Muscle layer of colon (tissue), 2 donors: ENCODE data around the gene MT1HL1.

Experiments used
- H3K27ac ChIP-seq: one replicate; pipeline ENCODE4 v1.7.0; 2013; ENCODE audit warnings: low read depth, mild to moderate bottlenecking, low read length, moderate library complexity
- H3K27me3 ChIP-seq, 2 donors: one replicate each; pipeline ENCODE4 v1.7.0; 2013; ENCODE audit warnings: low read length in 2 of 2, mild to moderate bottlenecking in 2 of 2; ENCODE audit not compliant: insufficient read depth in 2 of 2, control insufficient read depth in 1 of 2
- H3K36me3 ChIP-seq: one replicate; pipeline ENCODE4 v1.7.0; 2013; ENCODE audit warnings: mild to moderate bottlenecking, low read length; ENCODE audit not compliant: insufficient read depth
- H3K4me1 ChIP-seq: one replicate; pipeline ENCODE4 v1.7.0; 2013; ENCODE audit warnings: mild to moderate bottlenecking, low read length; ENCODE audit not compliant: insufficient read depth
- H3K4me3 ChIP-seq, 2 donors: one replicate each; pipeline ENCODE4 v1.7.0; 2013; ENCODE audit warnings: low read length in 2 of 2, low read depth in 1 of 2, mild to moderate bottlenecking in 1 of 2, moderate library complexity in 1 of 2
- H3K9ac ChIP-seq: one replicate; pipeline ENCODE4 v1.7.0; 2013; ENCODE audit warnings: low read length
- H3K9me3 ChIP-seq: one replicate; pipeline ENCODE4 v1.7.0; 2013; ENCODE audit warnings: mild to moderate bottlenecking, low read length
- donor health status: abdominal sarcoma.
- donor health status: Adenocarcinoma of cecum.

MT1HL1 gene

GRCh38 chr1:237004116-237004515, at the start of gene MT1HL1:
Gene MT1HL1 (minus strand): TSS chr1:237004441. CDS start chr1:237004372, 69 bp downstream.
- Histone ChIP-seq H3K9me3 (no peaks in the 10 kb centered on the region), H3K27ac (no peak within 1 kb of the TSS), H3K4me1 (no peaks in the 10 kb centered on the region), H3K9ac (no peak within 1 kb of the TSS), H3K36me3 (no peaks in the 10 kb centered on the region), H3K4me3 (no peak within 1 kb of the TSS), H3K27me3 (no peaks in the 10 kb centered on the region)

DNA sequence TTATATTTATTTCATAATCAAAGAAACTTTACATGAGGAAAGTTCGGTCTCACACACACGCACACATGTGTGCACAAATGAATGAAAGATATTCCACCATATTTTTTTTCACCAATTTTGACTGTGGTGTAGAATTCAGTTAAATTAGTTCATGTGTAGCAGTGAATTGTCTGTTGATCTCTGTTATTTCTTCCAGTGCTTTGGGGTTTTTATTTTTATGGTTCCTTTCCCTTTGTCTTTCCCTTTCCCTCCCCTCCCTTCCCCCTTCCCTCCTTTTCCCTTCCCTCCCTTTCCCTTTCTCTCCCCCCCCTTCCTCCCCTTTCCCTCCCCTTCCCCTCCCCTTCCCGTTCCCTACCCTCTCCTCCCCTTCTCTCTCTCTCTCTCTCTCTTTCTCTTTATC, 46.7 kb upstream of the MT1HL1 start:
- H3K27me3 ChIP-seq, result no peaks in the 10 kb centered on the region
- no peak overlapping the region for H3K9ac ChIP-seq
- no peaks in the 10 kb centered on the region for H3K9me3 ChIP-seq
- H3K36me3 ChIP-seq, result no peaks in the 10 kb centered on the region
- no peak overlapping the region for H3K27ac ChIP-seq
- no peak overlapping the region for H3K4me3 ChIP-seq
- H3K4me1 ChIP-seq, result no peaks in the 10 kb centered on the region

DNA sequence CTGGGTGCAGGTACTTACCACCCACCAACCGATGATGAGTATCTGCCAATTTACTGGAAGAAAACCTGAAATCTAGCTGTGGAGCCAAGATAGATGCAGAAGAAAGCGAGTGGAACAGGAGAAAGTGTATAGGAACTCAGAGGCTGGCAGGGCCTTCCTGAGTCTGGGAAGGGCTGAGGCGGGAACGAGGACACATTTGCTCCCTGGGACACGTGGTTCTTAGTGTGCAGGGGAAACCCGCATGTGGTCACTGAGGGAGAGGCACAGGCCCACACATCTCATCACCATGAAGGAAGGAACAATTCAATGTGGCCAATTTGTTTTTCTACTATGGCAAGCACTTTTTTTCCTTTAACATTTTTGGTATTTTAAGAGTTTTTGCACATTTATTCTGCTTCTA, 45.9 kb upstream of the MT1HL1 start:
- no peak overlapping the region for H3K9ac ChIP-seq
- no peaks in the 10 kb centered on the region for H3K9me3 ChIP-seq
- H3K27me3 ChIP-seq, result no peaks in the 10 kb centered on the region
- H3K4me1 ChIP-seq, result no peaks in the 10 kb centered on the region
- H3K4me3 ChIP-seq, result no peak overlapping the region
- H3K27ac ChIP-seq, result no peak overlapping the region
- H3K36me3 ChIP-seq, result no peaks in the 10 kb centered on the region

GRCh38 chr1:237048803-237049202, 44.6 kb upstream of the MT1HL1 start:
- Histone ChIP-seq H3K4me1 (no peaks in the 10 kb centered on the region), H3K9me3 (no peaks in the 10 kb centered on the region), H3K27ac (no peak overlapping the region), H3K27me3 (no peaks in the 10 kb centered on the region), H3K36me3 (no peaks in the 10 kb centered on the region), H3K4me3 (no peak overlapping the region), H3K9ac (no peak overlapping the region)

- no peak overlapping the region for H3K27ac ChIP-seq
These were observed 41.2 kb upstream of the MT1HL1 start for GRCh38 chr1:237045278-237046016.

DNA sequence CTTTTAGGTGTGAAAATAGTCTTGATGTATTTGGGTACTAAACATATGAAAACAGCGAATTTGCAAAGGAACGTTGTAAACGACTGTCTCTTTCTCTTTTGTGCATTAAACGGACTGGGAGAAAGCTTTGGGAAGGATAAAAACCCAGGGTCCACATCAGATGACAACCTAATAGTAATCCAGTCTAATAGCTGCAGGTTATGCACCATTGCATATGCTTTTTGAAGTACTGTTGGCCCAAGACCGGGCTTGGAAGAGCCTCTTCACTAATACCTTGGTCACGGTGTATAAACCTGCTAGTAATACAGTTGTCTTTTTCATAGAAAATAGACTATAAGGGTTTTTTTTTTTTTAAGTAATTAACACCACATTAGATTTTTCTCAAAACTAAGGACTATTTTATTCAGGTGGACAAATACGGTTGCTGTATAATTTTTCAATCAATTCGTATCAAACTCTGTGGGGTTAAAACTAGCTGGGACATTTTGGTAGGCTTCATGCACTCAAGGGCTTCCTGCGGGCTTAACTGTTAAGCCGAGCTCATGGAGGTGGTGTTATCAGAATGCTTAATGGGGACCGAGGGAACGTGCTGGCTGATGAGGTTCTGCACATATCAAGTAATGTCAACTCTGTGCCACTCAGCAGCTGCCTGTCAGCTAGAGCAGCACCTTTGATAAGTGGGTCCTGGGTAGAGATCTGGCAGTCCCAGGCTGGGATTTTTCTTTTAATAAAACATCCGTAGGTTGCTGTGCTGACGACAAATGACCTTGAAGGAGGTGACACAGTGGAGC, 39.8 kb upstream of the MT1HL1 start:
- H3K4me1 ChIP-seq, result peaks cover 16% of the 10 kb centered on the region
- H3K27me3 ChIP-seq, result no peaks in the 10 kb centered on the region
- no peak overlapping the region for H3K9ac ChIP-seq

More at GRCh38 chr1:237045278-237046016, 41.2 kb upstream of the MT1HL1 start:
- no peaks in the 10 kb centered on the region for H3K9me3 ChIP-seq
- no peak overlapping the region for H3K9ac ChIP-seq
- no peaks in the 10 kb centered on the region for H3K27me3 ChIP-seq
- H3K4me3 ChIP-seq, result no peak overlapping the region
- peaks cover 13% of the 10 kb centered on the region for H3K4me1 ChIP-seq
- no peaks in the 10 kb centered on the region for H3K36me3 ChIP-seq

GRCh38 chr1:237042892-237043576, 38.8 kb upstream of the MT1HL1 start:
- Histone ChIP-seq H3K4me3 (peak overlapping the region; percentile 53 to 60), H3K27me3 (no peaks in the 10 kb centered on the region), H3K9me3 (no peaks in the 10 kb centered on the region), H3K4me1 (peaks cover 16% of the 10 kb centered on the region), H3K36me3 (no peaks in the 10 kb centered on the region), H3K27ac (peak overlapping the region; percentile 56), H3K9ac (no peak overlapping the region)

More for the DNA sequence above, 39.8 kb upstream of the MT1HL1 start:
- Histone ChIP-seq H3K36me3 (no peaks in the 10 kb centered on the region), H3K27ac (no peak overlapping the region), H3K9me3 (no peaks in the 10 kb centered on the region), H3K4me3 (peak overlapping the region in 1 of 2 donors; percentile 60)

- Histone ChIP-seq H3K27me3 (no peaks in the 10 kb centered on the region), H3K4me3 (peak overlapping the region; percentile 53 to 60), H3K9me3 (no peaks in the 10 kb centered on the region), H3K27ac (peak overlapping the region; percentile 56), H3K9ac (no peak overlapping the region), H3K4me1 (peaks cover 16% of the 10 kb centered on the region), H3K36me3 (no peaks in the 10 kb centered on the region)
These were observed 38.3 kb upstream of the MT1HL1 start for GRCh38 chr1:237042526-237042891.

GRCh38 chr1:237041795-237042525, 37.7 kb upstream of the MT1HL1 start, which contains the start of gene RYR2:
Gene RYR2 (plus strand): TSS chr1:237042184. CDS start chr1:237042522, 338 bp downstream.
- H3K9ac ChIP-seq, result no peak within 1 kb of the TSS
- peak within 1 kb of the TSS; percentile 56 for H3K27ac ChIP-seq
- H3K4me1 ChIP-seq, result peaks cover 16% of the 10 kb centered on the region
- H3K36me3 ChIP-seq, result no peaks in the 10 kb centered on the region
- no peaks in the 10 kb centered on the region for H3K9me3 ChIP-seq
- H3K4me3 ChIP-seq, result peak within 1 kb of the TSS; percentile 53 to 60
- H3K27me3 ChIP-seq, result no peaks in the 10 kb centered on the region

GRCh38 chr1:237041461-237041794, 37.2 kb upstream of the MT1HL1 start:
- Histone ChIP-seq H3K27ac (no peak overlapping the region), H3K36me3 (no peaks in the 10 kb centered on the region), H3K27me3 (no peaks in the 10 kb centered on the region), H3K9me3 (no peaks in the 10 kb centered on the region), H3K4me1 (peaks cover 16% of the 10 kb centered on the region), H3K9ac (no peak overlapping the region), H3K4me3 (no peak overlapping the region)

DNA sequence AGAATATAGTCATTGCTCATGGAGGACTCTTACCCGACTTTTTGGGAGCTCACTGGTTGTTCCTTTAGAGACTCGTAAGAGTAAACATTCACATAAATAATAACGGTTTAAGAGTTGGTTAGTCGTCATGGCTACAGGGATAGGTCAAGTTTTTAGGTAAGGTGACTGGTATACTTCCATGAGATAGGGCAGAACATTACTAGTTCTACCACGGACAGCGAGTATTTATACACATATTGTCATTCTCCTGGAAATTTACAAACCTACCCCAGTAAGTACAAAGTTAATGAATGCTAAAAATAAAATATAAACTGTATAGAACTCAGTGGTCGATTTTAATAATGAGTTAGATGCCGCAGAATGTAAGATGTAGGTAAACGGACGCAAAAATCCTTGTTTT, 36.6 kb upstream of the MT1HL1 start:
- H3K27me3 ChIP-seq, result no peaks in the 10 kb centered on the region
- H3K4me1 ChIP-seq, result peaks cover 16% of the 10 kb centered on the region
- H3K9ac ChIP-seq, result no peak overlapping the region
- H3K36me3 ChIP-seq, result no peaks in the 10 kb centered on the region
- no peak overlapping the region for H3K4me3 ChIP-seq
- no peak overlapping the region for H3K27ac ChIP-seq
- H3K9me3 ChIP-seq, result no peaks in the 10 kb centered on the region
